ENCODE results near the gene TYMP. TPM values are rescaled to one million over a fixed set of nuclear protein-coding genes. Genes with fewer than 3 reads are reported as not detected.

TYMP gene, protein sequence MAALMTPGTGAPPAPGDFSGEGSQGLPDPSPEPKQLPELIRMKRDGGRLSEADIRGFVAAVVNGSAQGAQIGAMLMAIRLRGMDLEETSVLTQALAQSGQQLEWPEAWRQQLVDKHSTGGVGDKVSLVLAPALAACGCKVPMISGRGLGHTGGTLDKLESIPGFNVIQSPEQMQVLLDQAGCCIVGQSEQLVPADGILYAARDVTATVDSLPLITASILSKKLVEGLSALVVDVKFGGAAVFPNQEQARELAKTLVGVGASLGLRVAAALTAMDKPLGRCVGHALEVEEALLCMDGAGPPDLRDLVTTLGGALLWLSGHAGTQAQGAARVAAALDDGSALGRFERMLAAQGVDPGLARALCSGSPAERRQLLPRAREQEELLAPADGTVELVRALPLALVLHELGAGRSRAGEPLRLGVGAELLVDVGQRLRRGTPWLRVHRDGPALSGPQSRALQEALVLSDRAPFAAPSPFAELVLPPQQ
- total RNA-seq (2021) (1.2 to 1.8 TPM (median 1.5 TPM) in 3 replicates), Bru-seq, nascent RNA (percentile 14 among the genes with signal in this experiment)
- long read RNA-seq, experiment 1, partial matches to known transcripts, result 3 of 6 reads
- long read RNA-seq, experiment 1, other reads (novel, unspliced or antisense), result 2 of 6 reads
- long read RNA-seq, experiment 2, partial matches to known transcripts, result 0 of 1 reads
- long read RNA-seq, experiment 2, other reads (novel, unspliced or antisense), result 1 of 1 reads
- long read RNA-seq, experiment 3, result 0 reads

DNA sequence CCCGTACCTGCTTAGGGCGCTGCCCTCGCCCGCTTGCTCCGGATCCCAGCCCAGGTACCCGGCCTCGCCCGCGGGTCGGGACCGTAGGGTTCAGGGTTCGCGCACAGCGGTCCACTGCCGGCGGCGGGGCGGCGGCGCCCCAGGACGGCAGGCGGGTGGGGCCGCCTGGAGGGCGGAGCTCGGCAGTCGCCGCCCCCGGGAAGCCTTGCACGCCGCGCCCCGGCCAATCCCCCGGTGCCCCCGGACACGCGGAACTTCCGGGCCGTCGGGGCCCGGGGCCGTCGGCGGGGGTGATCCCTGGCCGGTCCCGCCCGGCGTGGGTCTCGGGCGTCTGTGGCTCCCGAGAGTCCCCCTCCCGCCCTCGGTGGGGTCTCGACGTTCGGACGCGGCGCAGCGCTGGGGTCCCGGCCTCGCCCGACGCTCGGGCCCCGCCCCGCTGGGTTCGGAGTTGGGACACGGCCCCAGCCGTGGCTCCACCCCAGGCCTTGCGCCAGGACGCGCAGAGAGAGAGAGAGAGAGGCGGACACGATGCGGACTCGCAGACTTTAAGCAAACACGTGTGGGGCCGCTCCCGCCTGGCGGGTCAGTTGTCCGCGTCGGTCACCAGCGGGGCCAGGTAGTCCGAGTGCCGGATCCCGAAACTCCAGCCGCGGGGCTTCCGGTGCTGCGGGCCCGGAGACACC, at the start of gene TYMP:
Gene TYMP, minus strand, starts transcription at position 116 of the 683 bp plus-strand sequence. CDS start 303 bp downstream, outside the sequence.
- POLR2A ChIA-PET, result no interaction called here
- no peak for ATAC-seq
- H3K4me1 Mint-ChIP-seq, result peaks cover 15% of the 10 kb centered on the region
- peak; percentile 48 for DNase-seq (ENCODE audit: low spot score)
- H3K4me3 Mint-ChIP-seq, result peak within 1 kb of the TSS; percentile 72
- H3K36me3 Mint-ChIP-seq, result no peaks in the 10 kb centered on the region
- peaks cover 80% of the 10 kb centered on the region for H3K27me3 Mint-ChIP-seq (ENCODE audit: low read depth)
- no peak within 1 kb of the TSS for H3K27ac Mint-ChIP-seq
- CTCF ChIA-PET, result interaction anchor here (2.4 kb wide), 1 partner anchor 33 kb away, joined by 9 read pairs; the partner anchor contains the start of gene SYCE3
- no peaks in the 10 kb centered on the region for H3K9me3 Mint-ChIP-seq
- TF ChIP-seq CTCF (IDR thresholded peaks at IDR 0.05) (no peak), NFE2L1 (CRISPR knock-in tag; IDR thresholded peaks at IDR 0.05) (no peak), FOXP1 (CRISPR knock-in tag; IDR thresholded peaks at IDR 0.05; ENCODE audit: borderline replicate concordance) (0 out of 2 replicates have a peak, but pooled peaks have one; percentile 36), PREB (CRISPR knock-in tag; IDR thresholded peaks at IDR 0.05; ENCODE audit: borderline replicate concordance) (0 out of 2 replicates have a peak, but pooled peaks have one; percentile 66), MXD4 (CRISPR knock-in tag; IDR thresholded peaks at IDR 0.05; ENCODE audit: borderline replicate concordance) (no peak), SP1 (CRISPR knock-in tag; conservative IDR thresholded peaks at IDR 0.05) (peak; percentile 61; the same call in 1 of the 2 replicates), FOXK1 (CRISPR knock-in tag; IDR thresholded peaks at IDR 0.05) (0 out of 2 replicates have a peak, but pooled peaks have one; percentile 8), ELF4 (CRISPR knock-in tag; IDR thresholded peaks at IDR 0.05; ENCODE audit: low read depth) (no peak), ATF1 (CRISPR knock-in tag; IDR thresholded peaks at IDR 0.05) (no peak), EMX1 (CRISPR knock-in tag; IDR thresholded peaks at IDR 0.05) (no peak), CBFB (CRISPR knock-in tag; IDR thresholded peaks at IDR 0.05; ENCODE audit: low read depth) (0 out of 2 replicates have a peak, but pooled peaks have one; percentile 13), JUN (CRISPR knock-in tag; IDR thresholded peaks at IDR 0.05) (0 out of 2 replicates have a peak, but pooled peaks have one; percentile 42), RELA (CRISPR knock-in tag; IDR thresholded peaks at IDR 0.05; ENCODE audit: borderline replicate concordance) (0 out of 2 replicates have a peak, but pooled peaks have one; percentile 50), ZNF121 (CRISPR knock-in tag; IDR thresholded peaks at IDR 0.05) (peak; percentile 80), TCF7 (CRISPR knock-in tag; IDR thresholded peaks at IDR 0.05; ENCODE audit: low read depth) (no peak), GTF2I (CRISPR knock-in tag; conservative IDR thresholded peaks at IDR 0.05) (no peak), SMAD3 (CRISPR knock-in tag; IDR thresholded peaks at IDR 0.05; ENCODE audit: borderline replicate concordance) (no peak)
- TF ChIP-seq, protein P1, sequence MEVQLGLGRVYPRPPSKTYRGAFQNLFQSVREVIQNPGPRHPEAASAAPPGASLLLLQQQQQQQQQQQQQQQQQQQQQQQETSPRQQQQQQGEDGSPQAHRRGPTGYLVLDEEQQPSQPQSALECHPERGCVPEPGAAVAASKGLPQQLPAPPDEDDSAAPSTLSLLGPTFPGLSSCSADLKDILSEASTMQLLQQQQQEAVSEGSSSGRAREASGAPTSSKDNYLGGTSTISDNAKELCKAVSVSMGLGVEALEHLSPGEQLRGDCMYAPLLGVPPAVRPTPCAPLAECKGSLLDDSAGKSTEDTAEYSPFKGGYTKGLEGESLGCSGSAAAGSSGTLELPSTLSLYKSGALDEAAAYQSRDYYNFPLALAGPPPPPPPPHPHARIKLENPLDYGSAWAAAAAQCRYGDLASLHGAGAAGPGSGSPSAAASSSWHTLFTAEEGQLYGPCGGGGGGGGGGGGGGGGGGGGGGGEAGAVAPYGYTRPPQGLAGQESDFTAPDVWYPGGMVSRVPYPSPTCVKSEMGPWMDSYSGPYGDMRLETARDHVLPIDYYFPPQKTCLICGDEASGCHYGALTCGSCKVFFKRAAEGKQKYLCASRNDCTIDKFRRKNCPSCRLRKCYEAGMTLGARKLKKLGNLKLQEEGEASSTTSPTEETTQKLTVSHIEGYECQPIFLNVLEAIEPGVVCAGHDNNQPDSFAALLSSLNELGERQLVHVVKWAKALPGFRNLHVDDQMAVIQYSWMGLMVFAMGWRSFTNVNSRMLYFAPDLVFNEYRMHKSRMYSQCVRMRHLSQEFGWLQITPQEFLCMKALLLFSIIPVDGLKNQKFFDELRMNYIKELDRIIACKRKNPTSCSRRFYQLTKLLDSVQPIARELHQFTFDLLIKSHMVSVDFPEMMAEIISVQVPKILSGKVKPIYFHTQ (CRISPR knock-in tag; IDR thresholded peaks at IDR 0.05), result no peak
- TF ChIP-seq, protein P2, sequence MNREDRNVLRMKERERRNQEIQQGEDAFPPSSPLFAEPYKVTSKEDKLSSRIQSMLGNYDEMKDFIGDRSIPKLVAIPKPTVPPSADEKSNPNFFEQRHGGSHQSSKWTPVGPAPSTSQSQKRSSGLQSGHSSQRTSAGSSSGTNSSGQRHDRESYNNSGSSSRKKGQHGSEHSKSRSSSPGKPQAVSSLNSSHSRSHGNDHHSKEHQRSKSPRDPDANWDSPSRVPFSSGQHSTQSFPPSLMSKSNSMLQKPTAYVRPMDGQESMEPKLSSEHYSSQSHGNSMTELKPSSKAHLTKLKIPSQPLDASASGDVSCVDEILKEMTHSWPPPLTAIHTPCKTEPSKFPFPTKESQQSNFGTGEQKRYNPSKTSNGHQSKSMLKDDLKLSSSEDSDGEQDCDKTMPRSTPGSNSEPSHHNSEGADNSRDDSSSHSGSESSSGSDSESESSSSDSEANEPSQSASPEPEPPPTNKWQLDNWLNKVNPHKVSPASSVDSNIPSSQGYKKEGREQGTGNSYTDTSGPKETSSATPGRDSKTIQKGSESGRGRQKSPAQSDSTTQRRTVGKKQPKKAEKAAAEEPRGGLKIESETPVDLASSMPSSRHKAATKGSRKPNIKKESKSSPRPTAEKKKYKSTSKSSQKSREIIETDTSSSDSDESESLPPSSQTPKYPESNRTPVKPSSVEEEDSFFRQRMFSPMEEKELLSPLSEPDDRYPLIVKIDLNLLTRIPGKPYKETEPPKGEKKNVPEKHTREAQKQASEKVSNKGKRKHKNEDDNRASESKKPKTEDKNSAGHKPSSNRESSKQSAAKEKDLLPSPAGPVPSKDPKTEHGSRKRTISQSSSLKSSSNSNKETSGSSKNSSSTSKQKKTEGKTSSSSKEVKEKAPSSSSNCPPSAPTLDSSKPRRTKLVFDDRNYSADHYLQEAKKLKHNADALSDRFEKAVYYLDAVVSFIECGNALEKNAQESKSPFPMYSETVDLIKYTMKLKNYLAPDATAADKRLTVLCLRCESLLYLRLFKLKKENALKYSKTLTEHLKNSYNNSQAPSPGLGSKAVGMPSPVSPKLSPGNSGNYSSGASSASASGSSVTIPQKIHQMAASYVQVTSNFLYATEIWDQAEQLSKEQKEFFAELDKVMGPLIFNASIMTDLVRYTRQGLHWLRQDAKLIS (CRISPR knock-in tag; IDR thresholded peaks at IDR 0.05; ENCODE audit: borderline replicate concordance), result no peak
- TF ChIP-seq, protein P3, sequence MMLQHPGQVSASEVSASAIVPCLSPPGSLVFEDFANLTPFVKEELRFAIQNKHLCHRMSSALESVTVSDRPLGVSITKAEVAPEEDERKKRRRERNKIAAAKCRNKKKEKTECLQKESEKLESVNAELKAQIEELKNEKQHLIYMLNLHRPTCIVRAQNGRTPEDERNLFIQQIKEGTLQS (CRISPR knock-in tag; conservative IDR thresholded peaks at IDR 0.05), result no peak
- TF ChIP-seq, protein P4, sequence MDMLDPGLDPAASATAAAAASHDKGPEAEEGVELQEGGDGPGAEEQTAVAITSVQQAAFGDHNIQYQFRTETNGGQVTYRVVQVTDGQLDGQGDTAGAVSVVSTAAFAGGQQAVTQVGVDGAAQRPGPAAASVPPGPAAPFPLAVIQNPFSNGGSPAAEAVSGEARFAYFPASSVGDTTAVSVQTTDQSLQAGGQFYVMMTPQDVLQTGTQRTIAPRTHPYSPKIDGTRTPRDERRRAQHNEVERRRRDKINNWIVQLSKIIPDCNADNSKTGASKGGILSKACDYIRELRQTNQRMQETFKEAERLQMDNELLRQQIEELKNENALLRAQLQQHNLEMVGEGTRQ (CRISPR knock-in tag; IDR thresholded peaks at IDR 0.05), result no peak
- TF ChIP-seq, protein P5, sequence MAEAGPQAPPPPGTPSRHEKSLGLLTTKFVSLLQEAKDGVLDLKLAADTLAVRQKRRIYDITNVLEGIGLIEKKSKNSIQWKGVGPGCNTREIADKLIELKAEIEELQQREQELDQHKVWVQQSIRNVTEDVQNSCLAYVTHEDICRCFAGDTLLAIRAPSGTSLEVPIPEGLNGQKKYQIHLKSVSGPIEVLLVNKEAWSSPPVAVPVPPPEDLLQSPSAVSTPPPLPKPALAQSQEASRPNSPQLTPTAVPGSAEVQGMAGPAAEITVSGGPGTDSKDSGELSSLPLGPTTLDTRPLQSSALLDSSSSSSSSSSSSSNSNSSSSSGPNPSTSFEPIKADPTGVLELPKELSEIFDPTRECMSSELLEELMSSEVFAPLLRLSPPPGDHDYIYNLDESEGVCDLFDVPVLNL (CRISPR knock-in tag; IDR thresholded peaks at IDR 0.05; ENCODE audit: borderline replicate concordance, low read depth), result no peak

Measured in WTC11 (cell line).